Kidney (tissue), 14 donors: ENCODE results near the gene CD74. TPM values are rescaled to one million over a fixed set of nuclear protein-coding genes. Genes with fewer than 3 reads are reported as not detected.
A peak's percentile ranks its signal among the peaks of the same experiment; 100 is the strongest.

Experiments
- DNase-seq, 5 donors: peaks; one replicate each; pipeline ENCODE4 v3.0.0-alpha.2; 2013 to 2020
- FAIRE-seq: peaks from 2 replicates; lab custom pipeline; 2012; peaks lifted over from hg19 to GRCh38; lab: Jason Lieb, UNC
- H3K27ac ChIP-seq, 2 donors: one replicate each; pipeline ENCODE4 v1.7.0; 2013; ENCODE audit warnings: low read depth in 2 of 2, low read length in 2 of 2, inconsistent platforms in 1 of 2
- H3K27me3 ChIP-seq: one replicate; pipeline ENCODE4 v1.7.1; 2013; ENCODE audit warnings: low read length, inconsistent platforms; ENCODE audit not compliant: control insufficient read depth, insufficient read depth
- H3K36me3 ChIP-seq, 3 donors: one replicate each; pipeline versions ENCODE4 v1.7.0 to v1.7.1; 2013; ENCODE audit warnings: low read length in 3 of 3, control low read depth in 1 of 3, inconsistent platforms in 1 of 3; ENCODE audit not compliant: insufficient read depth in 3 of 3, control insufficient read depth in 2 of 3
- H3K4me1 ChIP-seq, 3 donors: one replicate each; pipeline versions ENCODE4 v1.7.0 to v1.7.1; 2013; ENCODE audit warnings: low read length in 3 of 3, inconsistent platforms in 1 of 3, low read depth in 1 of 3; ENCODE audit not compliant: control insufficient read depth in 2 of 3, insufficient read depth in 2 of 3
- H3K4me3 ChIP-seq, 3 donors: one replicate each; pipeline versions ENCODE4 v1.7.0 to v1.8.1; 2013; ENCODE audit warnings: low read length in 3 of 3, control low read depth in 1 of 3, inconsistent platforms in 1 of 3
- H3K9ac ChIP-seq, 3 donors: one replicate each; pipeline versions ENCODE4 v1.7.0 to v1.7.1; 2013; ENCODE audit warnings: low read length in 3 of 3, control low read depth in 1 of 3, inconsistent platforms in 1 of 3
- H3K9me3 ChIP-seq, 3 donors: one replicate each; pipeline versions ENCODE4 v1.7.0 to v1.7.1; 2013; ENCODE audit warnings: low read length in 3 of 3, control low read depth in 1 of 3, inconsistent platforms in 1 of 3; ENCODE audit not compliant: control insufficient read depth in 2 of 3, insufficient read depth in 1 of 3
- intact Hi-C: fragments of 100-400 bp; cut with DNase I; formaldehyde crosslinking; loops from one replicate; pipeline ENCODE4 v1.11.1; 2022
- polyA plus RNA-seq: library from polyadenylated mRNA; stranded (reverse); fragments of 350-450 nt; fragmentation: Illumina TruSeq; extraction: RNeasy Lipid Tissue Mini Kit (QIAGEN cat#74804); gene quantifications from one replicate; pipeline ENCODE4 v1.2.3, GENCODE V29; 2014; ENCODE audit warnings: low read depth, low replicate concordance; ENCODE audit not compliant: insufficient read depth
- total RNA-seq: library from RNA; stranded (reverse); fragmentation: NEBNext Ultra II Directional; extraction: Animal tissue kit (Norgen Biotek cat#: 25700); gene quantifications from one replicate; pipeline ENCODE4 v1.2.1, GENCODE V29; 2021
- TF ChIP-seq, protein P1 (sequence below): IDR thresholded peaks from 3 replicates; pipeline ENCODE4 v1.5.1; 2012; ENCODE audit warnings: mild to moderate bottlenecking, moderate library complexity, borderline replicate concordance; ENCODE audit not compliant: insufficient read depth; ENCODE audit errors: extremely low read depth
- donor health status: control.
- donor health status: control.
- donor health status: control.
- donor health status: control.
- donor health status: control.
- donor health status: DM: yes; HTN: yes; CAD: no.
- donor health status: Normal renal cell carcinoma (clear cell type).

Gene CD74
- total and polyA plus RNA-seq, 2 donors from 2014 or later: 1,887 to 2,003 TPM

DNA sequence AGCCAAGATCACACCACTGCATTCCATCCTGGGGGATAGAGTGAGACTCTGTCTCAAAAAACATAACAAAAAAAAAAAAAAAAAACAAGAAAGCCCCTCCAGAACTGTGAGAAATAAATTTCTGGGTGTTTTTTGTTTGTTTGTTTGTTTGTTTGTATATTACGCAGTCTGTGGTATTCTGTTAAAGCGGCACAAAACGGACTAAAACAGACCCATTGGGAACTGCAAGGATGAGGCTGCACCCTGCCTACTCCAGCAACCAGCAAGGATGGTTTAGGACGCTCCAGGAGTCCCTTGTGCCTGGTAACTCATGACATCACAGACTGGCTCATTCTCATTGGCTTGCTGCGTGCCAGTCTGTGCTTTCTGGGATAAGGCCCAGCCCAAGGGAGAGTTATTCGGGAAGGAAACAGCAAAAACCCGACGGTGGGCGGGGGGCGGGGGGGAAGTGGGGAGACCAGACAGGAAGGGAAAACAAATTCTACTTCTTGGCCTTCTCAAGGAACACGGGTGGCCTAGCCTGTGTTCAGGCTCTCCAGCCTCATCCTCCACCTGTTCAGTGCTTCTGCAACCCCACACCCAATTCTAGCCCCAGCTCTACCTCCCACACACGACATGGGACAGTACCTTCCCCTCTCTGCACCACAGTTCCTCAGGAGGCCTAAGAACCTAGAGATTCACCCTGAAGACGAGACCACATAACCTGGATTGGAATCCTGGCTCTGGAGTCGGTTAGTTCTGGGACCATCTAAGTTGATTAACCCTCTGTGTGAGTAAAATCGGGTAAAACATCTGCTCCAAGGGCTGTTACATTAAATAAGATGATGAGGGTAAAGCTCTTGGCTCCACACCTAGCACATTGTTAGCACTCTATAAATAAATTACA lies 2.8 kb downstream of the CD74 start:
- H3K27ac ChIP-seq: peak overlapping the region; percentile 84 to 98
- H3K36me3 ChIP-seq: peaks cover 0 to 14% (median 11%) of the 10 kb centered on the region in 3 donors
- DNase-seq (peak; percentile 85 to 96 (median 88)), FAIRE-seq (no peak)
- H3K4me1 ChIP-seq: peaks cover 0 to 32% (median 17%) of the 10 kb centered on the region in 3 donors
- H3K9ac ChIP-seq: peak overlapping the region in 2 of 3 donors; percentile 72 to 80
- no peaks in the 10 kb centered on the region for H3K27me3 ChIP-seq
- intact Hi-C loops: no loop called here
- peak overlapping the region; percentile 5 to 79 (median 78) for H3K4me3 ChIP-seq
- TF ChIP-seq, protein P1, sequence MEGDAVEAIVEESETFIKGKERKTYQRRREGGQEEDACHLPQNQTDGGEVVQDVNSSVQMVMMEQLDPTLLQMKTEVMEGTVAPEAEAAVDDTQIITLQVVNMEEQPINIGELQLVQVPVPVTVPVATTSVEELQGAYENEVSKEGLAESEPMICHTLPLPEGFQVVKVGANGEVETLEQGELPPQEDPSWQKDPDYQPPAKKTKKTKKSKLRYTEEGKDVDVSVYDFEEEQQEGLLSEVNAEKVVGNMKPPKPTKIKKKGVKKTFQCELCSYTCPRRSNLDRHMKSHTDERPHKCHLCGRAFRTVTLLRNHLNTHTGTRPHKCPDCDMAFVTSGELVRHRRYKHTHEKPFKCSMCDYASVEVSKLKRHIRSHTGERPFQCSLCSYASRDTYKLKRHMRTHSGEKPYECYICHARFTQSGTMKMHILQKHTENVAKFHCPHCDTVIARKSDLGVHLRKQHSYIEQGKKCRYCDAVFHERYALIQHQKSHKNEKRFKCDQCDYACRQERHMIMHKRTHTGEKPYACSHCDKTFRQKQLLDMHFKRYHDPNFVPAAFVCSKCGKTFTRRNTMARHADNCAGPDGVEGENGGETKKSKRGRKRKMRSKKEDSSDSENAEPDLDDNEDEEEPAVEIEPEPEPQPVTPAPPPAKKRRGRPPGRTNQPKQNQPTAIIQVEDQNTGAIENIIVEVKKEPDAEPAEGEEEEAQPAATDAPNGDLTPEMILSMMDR: no peak
- H3K9me3 ChIP-seq: no peaks in the 10 kb centered on the region

- no peaks in the 10 kb centered on the region for H3K27me3 ChIP-seq
- TF ChIP-seq, protein P1: no peak
- H3K4me3 ChIP-seq: peak overlapping the region in 1 of 3 donors; percentile 35
- H3K36me3 ChIP-seq: peaks cover 0 to 25% (median 14%) of the 10 kb centered on the region in 3 donors
- H3K27ac ChIP-seq: peak overlapping the region; percentile 23 to 42
- DNase-seq (no peak), FAIRE-seq (no peak)
- intact Hi-C loops: no loop called here
- peak overlapping the region in 1 of 3 donors; percentile 17 for H3K9ac ChIP-seq
- H3K4me1 ChIP-seq: peaks cover 0 to 30% (median 15%) of the 10 kb centered on the region in 3 donors
- H3K9me3 ChIP-seq: no peaks in the 10 kb centered on the region
These were observed 4.3 kb downstream of the CD74 start for GRCh38 chr5:150408231-150408943.

- intact Hi-C loops: no loop called here
- Histone ChIP-seq H3K4me3 (no peak overlapping the region), H3K9me3 (no peaks in the 10 kb centered on the region), H3K36me3 (peaks cover 2 to 25% (median 25%) of the 10 kb centered on the region in 3 donors), H3K27me3 (no peaks in the 10 kb centered on the region), H3K27ac (peak overlapping the region in 1 of 2 donors; percentile 32), H3K4me1 (peaks cover 0 to 24% (median 10%) of the 10 kb centered on the region in 3 donors), H3K9ac (no peak overlapping the region)
- no peak for FAIRE-seq
- peak in 1 of 5 donors; percentile 62 for DNase-seq
- TF ChIP-seq, protein P1: no peak
These were observed 5.5 kb downstream of the CD74 start for GRCh38 chr5:150407096-150407720.
